Activated B cell treated with CpG ODN at 0.5 μM for 24 hours (primary cell): ENCODE results near the gene TEX29. TPM values are rescaled to one million over a fixed set of nuclear protein-coding genes. Genes with fewer than 3 reads are reported as not detected.

Experiments used
- ATAC-seq: fragments of 200-7000 bp; cut with Tn5 transposase; one replicate; pipeline ENCODE4 v1.10.0; 2021; ENCODE audit warnings: low read depth, mild to moderate bottlenecking, moderate library complexity
- CTCF ChIA-PET: fragments of 350-600 bp; sonication (Branson Sonifier 250); formaldehyde crosslinking; loops from one replicate; lab custom pipeline; 2021; ENCODE audit warnings: antibody characterized with exemption; lab: Charles Lee
- POLR2A ChIA-PET: fragments of 350-600 bp; sonication (Branson Sonifier 250); formaldehyde crosslinking; loops from one replicate; lab custom pipeline; 2021; ENCODE audit warnings: antibody characterized with exemption; lab: Charles Lee
- DNase-seq: peaks from one replicate; pipeline ENCODE4 v3.0.0; 2022
- H3K27ac Mint-ChIP-seq: one replicate; pipeline ENCODE4 v1.8.0; 2020; ENCODE audit warnings: mixed read lengths
- H3K27me3 Mint-ChIP-seq: one replicate; pipeline ENCODE4 v1.8.0; 2021; ENCODE audit warnings: mixed read lengths
- H3K36me3 Mint-ChIP-seq: one replicate; pipeline ENCODE4 v1.8.0; 2021; ENCODE audit warnings: low read depth, mixed read lengths
- H3K4me1 Mint-ChIP-seq: one replicate; pipeline ENCODE4 v1.8.0; 2021; ENCODE audit warnings: mixed read lengths
- H3K4me3 Mint-ChIP-seq: one replicate; pipeline ENCODE4 v1.8.0; 2020; ENCODE audit warnings: mild to moderate bottlenecking, mixed read lengths
- H3K9me3 Mint-ChIP-seq: one replicate; pipeline ENCODE4 v1.8.0; 2020; ENCODE audit warnings: mixed read lengths
- CTCF ChIP-seq: fragments of 200-600 bp; IDR thresholded peaks from one replicate; pipeline ENCODE4 v1.8.0; 2022; ENCODE audit warnings: antibody characterized with exemption, mild to moderate bottlenecking
- intact Hi-C: fragments of 100-400 bp; cut with micrococcal nuclease; formaldehyde crosslinking; loops from one replicate; pipeline ENCODE4 v1.15.1; 2024
- total RNA-seq: library from RNA; stranded (reverse); gene quantifications from 2 replicates; pipeline ENCODE4 v1.2.3, GENCODE V29; 2022

Gene TEX29
- total RNA-seq, 1 donor from 2014 or later = 0.35 TPM

GRCh38 chr13:111324736-111325135 is 4.3 kb downstream of the TEX29 start:
- no peak for TF ChIP-seq CTCF
- intact Hi-C loops = no loop called here
- ChIA-PET POLR2A (no interaction called here), CTCF (no interaction called here)
- no peak overlapping the region for H3K27ac Mint-ChIP-seq
- ATAC-seq = no peak
- no peaks in the 10 kb centered on the region for H3K4me1 Mint-ChIP-seq
- H3K4me3 Mint-ChIP-seq = no peak overlapping the region
- H3K27me3 Mint-ChIP-seq = no peaks in the 10 kb centered on the region
- no peaks in the 10 kb centered on the region for H3K36me3 Mint-ChIP-seq
- no peak for DNase-seq
- H3K9me3 Mint-ChIP-seq = no peaks in the 10 kb centered on the region

- intact Hi-C loops = no loop called here
- Mint-ChIP-seq H3K4me1 (no peaks in the 10 kb centered on the region), H3K36me3 (no peaks in the 10 kb centered on the region), H3K9me3 (no peaks in the 10 kb centered on the region), H3K27me3 (no peaks in the 10 kb centered on the region), H3K27ac (no peak overlapping the region), H3K4me3 (no peak overlapping the region)
- no peak for TF ChIP-seq CTCF
- DNase-seq (no peak), ATAC-seq (no peak)
- ChIA-PET CTCF (no interaction called here), POLR2A (no interaction called here)
These were observed 4.9 kb downstream of the TEX29 start for GRCh38 chr13:111325146-111325890.

- Mint-ChIP-seq H3K27ac (no peak overlapping the region), H3K4me3 (no peak overlapping the region), H3K36me3 (no peaks in the 10 kb centered on the region), H3K27me3 (no peaks in the 10 kb centered on the region), H3K4me1 (no peaks in the 10 kb centered on the region), H3K9me3 (no peaks in the 10 kb centered on the region)
- DNase-seq = no peak
- intact Hi-C loops = no loop called here
- CTCF ChIA-PET = no interaction called here
- no peak for TF ChIP-seq CTCF
- ATAC-seq = no peak
- POLR2A ChIA-PET = no interaction called here
These were observed 5.6 kb downstream of the TEX29 start for GRCh38 chr13:111325941-111326620.

- POLR2A ChIA-PET = no interaction called here
- CTCF ChIA-PET = no interaction called here
- H3K27ac Mint-ChIP-seq = no peak overlapping the region
- DNase-seq = no peak
- no peaks in the 10 kb centered on the region for H3K27me3 Mint-ChIP-seq
- ATAC-seq = no peak
- H3K9me3 Mint-ChIP-seq = no peaks in the 10 kb centered on the region
- H3K4me3 Mint-ChIP-seq = no peak overlapping the region
- no peaks in the 10 kb centered on the region for H3K36me3 Mint-ChIP-seq
- H3K4me1 Mint-ChIP-seq = no peaks in the 10 kb centered on the region
- no peak for TF ChIP-seq CTCF
- intact Hi-C loops = no loop called here
These were observed 6.2 kb downstream of the TEX29 start for GRCh38 chr13:111326621-111326965.

GRCh38 chr13:111326981-111327642 is 6.7 kb downstream of the TEX29 start:
- H3K27me3 Mint-ChIP-seq = no peaks in the 10 kb centered on the region
- ChIA-PET CTCF (no interaction called here), POLR2A (no interaction called here)
- H3K36me3 Mint-ChIP-seq = no peaks in the 10 kb centered on the region
- no peak for ATAC-seq
- DNase-seq = no peak
- TF ChIP-seq CTCF = no peak
- intact Hi-C loops = no loop called here
- H3K27ac Mint-ChIP-seq = no peak overlapping the region
- no peaks in the 10 kb centered on the region for H3K4me1 Mint-ChIP-seq
- H3K9me3 Mint-ChIP-seq = no peaks in the 10 kb centered on the region
- H3K4me3 Mint-ChIP-seq = no peak overlapping the region
